ENCODE measurements around the gene TOX2. TPM values are rescaled to one million over a fixed set of nuclear protein-coding genes. Genes with fewer than 3 reads are reported as not detected.
A peak's percentile ranks its signal among the peaks of the same experiment; 100 is the strongest.

Gene TOX2
- total and polyA plus RNA-seq, 2 of the 4 experiments (the other 2 are of a cell fraction): 1.3 to 17.5 TPM

DNA sequence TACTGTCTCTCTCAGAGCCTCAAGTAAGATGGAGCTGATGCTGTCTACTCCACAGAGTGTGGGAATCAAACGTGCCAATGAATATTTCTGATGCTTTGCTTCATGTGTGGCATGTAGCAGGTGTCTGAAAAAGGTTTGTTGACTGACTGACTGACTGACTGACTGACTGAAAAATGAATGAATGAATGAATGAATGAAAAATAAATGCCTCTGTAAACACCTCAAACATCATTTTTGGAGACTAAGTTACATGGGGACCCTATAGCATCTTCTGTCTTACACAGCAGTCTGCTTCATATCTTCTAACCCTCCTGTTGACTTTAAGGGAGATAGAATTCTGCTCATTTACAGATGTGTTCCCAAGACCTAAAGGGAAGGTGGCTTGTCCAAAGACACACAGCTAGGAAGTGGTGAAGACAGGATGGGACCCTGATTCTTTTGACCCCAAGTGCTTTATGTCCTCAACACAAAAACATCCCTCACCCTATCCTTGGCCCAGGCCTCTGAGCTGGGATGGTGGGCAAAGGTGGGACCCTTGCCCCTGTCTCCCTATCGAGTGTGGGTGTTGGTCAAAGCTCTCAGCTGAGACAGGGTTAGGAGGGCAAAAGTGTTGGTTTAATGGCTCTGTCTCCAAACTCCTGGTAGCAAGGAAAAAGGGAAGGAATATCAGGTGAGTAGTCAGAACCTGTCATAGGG lies 104.4 kb downstream of the TOX2 start:
- peak overlapping the region; percentile 81 for H3K14ac ChIP-seq (replicated peaks; ENCODE audit: low read depth, low read length)
- in situ Hi-C loops (cut with MboI; ENCODE audit: low sequenced_read_pairs) (no loop called here), intact Hi-C loops (cut with micrococcal nuclease) (loop anchor here (5.0 kb wide), 1 partner anchor 77 kb away; no protein-coding TSS in a partner anchor), dilution Hi-C loops (cut with HindIII; ENCODE audit: low sequenced_read_pairs, unreplicated experiment) (no loop called here)
- BruUV-seq (replicated peaks): no TSS peak
- no peaks in the 10 kb centered on the region for H3K27me3 ChIP-seq (ENCODE audit: control insufficient read depth, insufficient read depth, low read length)
- no peak overlapping the region for H3K9ac ChIP-seq (ENCODE audit: low read depth, low read length)
- H2BK20ac ChIP-seq (ENCODE audit: low read depth, low read length): peak overlapping the region; percentile 49; the same call in 1 of the 2 replicates
- peaks cover 11% of the 10 kb centered on the region; the same call in 1 of the 2 replicates for H4K20me1 ChIP-seq (ENCODE audit: insufficient read depth, low read length)
- H3K23ac ChIP-seq (ENCODE audit: low read depth, low read length): peak overlapping the region; percentile 76
- H4K8ac ChIP-seq (ENCODE audit: low read depth in 2 of 2, low read length in 2 of 2): peak overlapping the region; percentile 34 to 67
- no peak for TF ChIP-seq MAZ (IDR thresholded peaks at IDR 0.05; ENCODE audit: borderline replicate concordance, low read depth, low read length)
- peak overlapping the region; percentile 91 for H2BK15ac ChIP-seq (ENCODE audit: low read depth, low read length)
- H3K79me1 ChIP-seq (ENCODE audit: low read depth in 1 of 2, low read length in 2 of 2): peaks cover 21 to 80% of the 10 kb centered on the region in 2 experiments; a peak in 3 of 4 replicates
- H3K4me2 ChIP-seq (ENCODE audit: low read depth, low read length): peak overlapping the region; percentile 8
- H4K91ac ChIP-seq (ENCODE audit: insufficient read depth, low read depth, low read length): peak overlapping the region; percentile 76
- peak overlapping the region; percentile 59 for H2BK5ac ChIP-seq (ENCODE audit: low read depth, low read length, poor library complexity, severe bottlenecking)
- no peak for DNase-seq
- H3K9me3 ChIP-seq (ENCODE audit: control insufficient read depth, insufficient read depth, low read length): no peaks in the 10 kb centered on the region
- no peaks in the 10 kb centered on the region; the same call in 1 of the 2 replicates for H3K36me3 ChIP-seq (ENCODE audit: control insufficient read depth, insufficient read depth, low read length)
- H2AK9ac ChIP-seq (replicated peaks; ENCODE audit: low read depth, low read length, poor library complexity): no peak overlapping the region
- peak overlapping the region; percentile 4 for H3K18ac ChIP-seq (ENCODE audit: low read depth, low read length)
- no peak overlapping the region for H4K5ac ChIP-seq (ENCODE audit: low read depth, low read length)
- H3K4ac ChIP-seq (ENCODE audit: low read depth, low read length): peak overlapping the region; percentile 56
- POLR2A ChIA-PET (ENCODE audit: unreplicated experiment): no interaction called here
- H2AFZ ChIP-seq (replicated peaks; ENCODE audit: low read length, poor library complexity): no peak overlapping the region
- peaks cover 13% of the 10 kb centered on the region for H3K4me1 ChIP-seq (ENCODE audit: control insufficient read depth, insufficient read depth, low read length)
- no peak overlapping the region for H3K56ac ChIP-seq (ENCODE audit: extremely low read depth, insufficient read depth, low read length)
- H3K9me1 ChIP-seq (ENCODE audit: insufficient read depth, low read length): peaks cover 28% of the 10 kb centered on the region
- CTCF ChIA-PET: no interaction called here
- H2BK120ac ChIP-seq (ENCODE audit: low read depth, low read length): peak overlapping the region; percentile 58
- no peak for ATAC-seq (ENCODE audit: low read depth)
- peak overlapping the region; percentile 30 for H3K27ac ChIP-seq (ENCODE audit: insufficient read depth, low read length)
- no peak overlapping the region for H3K4me3 ChIP-seq (ENCODE audit: insufficient read depth, low read depth, low read length)
- peak overlapping the region; percentile 81 for H2AK5ac ChIP-seq (ENCODE audit: low read depth, low read length)
- WGBS, 2 experiments (ENCODE audit: extremely low coverage in 2 of 2, insufficient read length in 1 of 2): no CpG with 5 or more reads among the region's 2 CpGs

All from IMR-90 (cell line).